DMS114 treated with DMSO at 0.1 percent for 48 hours (cell line): Measurements from ENCODE around the gene DMWD.

Source experiments
- DNase-seq: peaks from one replicate; lab custom pipeline; 2025; ENCODE audit not compliant: unreplicated experiment; lab: John Stamatoyannopoulos, UW

The DMWD gene

DNA sequence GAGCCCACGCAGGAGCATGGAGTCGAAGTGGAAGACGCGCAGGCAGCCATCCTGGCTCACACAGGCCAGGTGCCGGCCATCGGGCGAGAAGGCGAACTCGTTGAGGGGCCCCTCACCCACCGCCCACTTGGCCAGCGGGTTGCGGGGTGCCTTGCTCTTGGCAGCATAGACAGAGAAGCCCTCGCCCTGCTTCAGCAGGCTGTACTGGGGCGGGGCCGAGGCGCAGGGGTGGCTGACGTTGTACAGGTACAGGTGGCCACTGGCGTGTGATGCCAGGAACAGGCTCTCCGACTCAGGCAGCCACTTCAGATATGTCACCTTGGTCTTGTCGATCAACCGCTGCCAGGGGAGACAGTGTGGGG is 6.1 kb downstream of the DMWD start:
- no peak for DNase-seq

DNA sequence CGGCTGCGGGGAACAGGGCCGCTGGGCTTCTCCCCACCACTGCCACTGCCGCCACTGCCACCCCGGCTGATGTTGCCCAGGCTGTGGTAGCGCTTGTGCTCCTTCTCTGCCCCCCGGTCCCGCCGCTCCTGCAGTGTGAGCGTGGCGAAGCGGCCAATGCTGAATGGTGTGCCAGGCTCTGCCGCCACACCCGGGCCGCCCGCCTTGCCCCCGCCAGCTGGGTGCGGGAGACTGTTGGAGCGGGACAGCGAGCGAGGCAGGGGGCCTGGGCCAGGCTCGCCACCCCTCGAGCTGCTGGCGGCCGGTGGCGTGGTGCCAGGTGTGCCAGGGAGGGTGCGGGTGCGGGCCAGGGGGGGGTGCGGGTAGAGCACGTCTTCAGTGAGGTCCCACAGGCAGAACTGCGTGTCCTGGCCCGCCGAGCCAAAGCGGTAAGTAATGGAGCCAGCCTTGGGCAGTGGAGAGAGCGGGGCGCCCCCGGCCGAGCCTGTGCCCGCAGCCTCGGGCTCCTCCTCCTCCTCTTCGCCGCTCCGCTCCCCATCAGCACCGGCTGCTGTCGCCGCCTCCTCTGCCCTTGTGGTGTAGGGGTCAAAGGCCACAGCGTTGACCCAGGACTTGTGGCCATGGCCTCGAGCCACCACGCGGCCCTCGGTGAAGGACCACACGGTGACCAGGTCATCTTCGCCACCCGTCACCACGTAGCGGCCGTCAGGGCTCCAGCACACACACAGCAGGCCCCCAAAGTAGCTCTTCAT is 6.7 kb downstream of the DMWD start:
- no peak for DNase-seq

DNA sequence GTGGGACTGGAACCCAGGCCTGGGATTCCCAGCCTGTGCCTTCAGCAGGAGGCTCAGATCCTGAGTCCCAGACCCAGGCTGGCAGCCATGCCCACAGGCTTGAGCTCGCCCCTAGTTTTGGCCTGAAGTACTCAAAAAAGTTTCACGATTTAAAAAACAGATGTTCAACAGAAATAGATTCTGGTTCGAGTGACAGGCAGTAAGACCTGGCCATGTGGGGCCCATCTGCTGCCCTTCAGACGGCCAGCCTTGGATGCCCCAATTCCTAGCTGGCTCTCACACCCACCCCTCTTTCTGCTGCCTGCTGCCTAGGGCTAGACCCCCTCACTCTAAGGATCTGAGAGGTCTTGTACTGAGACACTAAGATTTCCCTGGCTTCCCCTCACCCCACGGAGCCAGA is 7.5 kb downstream of the DMWD start:
- DNase-seq = no peak

DNA sequence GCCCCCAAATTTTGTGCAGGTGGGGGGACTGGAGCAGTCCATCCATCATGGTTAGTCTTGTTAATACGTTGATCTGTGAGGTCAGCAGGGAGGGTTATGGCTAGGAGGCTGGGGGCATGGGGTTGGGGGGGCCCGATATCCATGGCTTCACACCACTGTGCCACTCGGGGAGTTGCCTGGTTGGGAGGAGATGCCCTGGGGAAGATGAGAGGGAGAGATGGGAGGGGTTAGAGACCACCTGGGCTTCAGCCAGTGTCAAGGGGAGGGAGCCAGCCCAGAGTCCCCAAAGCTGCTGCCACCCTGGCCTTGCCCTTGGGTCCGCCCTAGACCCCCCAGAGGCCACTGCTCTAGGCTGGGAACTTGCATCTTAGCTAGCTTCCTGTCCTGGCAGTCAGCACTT is 8.5 kb downstream of the DMWD start:
- no peak for DNase-seq

DNA sequence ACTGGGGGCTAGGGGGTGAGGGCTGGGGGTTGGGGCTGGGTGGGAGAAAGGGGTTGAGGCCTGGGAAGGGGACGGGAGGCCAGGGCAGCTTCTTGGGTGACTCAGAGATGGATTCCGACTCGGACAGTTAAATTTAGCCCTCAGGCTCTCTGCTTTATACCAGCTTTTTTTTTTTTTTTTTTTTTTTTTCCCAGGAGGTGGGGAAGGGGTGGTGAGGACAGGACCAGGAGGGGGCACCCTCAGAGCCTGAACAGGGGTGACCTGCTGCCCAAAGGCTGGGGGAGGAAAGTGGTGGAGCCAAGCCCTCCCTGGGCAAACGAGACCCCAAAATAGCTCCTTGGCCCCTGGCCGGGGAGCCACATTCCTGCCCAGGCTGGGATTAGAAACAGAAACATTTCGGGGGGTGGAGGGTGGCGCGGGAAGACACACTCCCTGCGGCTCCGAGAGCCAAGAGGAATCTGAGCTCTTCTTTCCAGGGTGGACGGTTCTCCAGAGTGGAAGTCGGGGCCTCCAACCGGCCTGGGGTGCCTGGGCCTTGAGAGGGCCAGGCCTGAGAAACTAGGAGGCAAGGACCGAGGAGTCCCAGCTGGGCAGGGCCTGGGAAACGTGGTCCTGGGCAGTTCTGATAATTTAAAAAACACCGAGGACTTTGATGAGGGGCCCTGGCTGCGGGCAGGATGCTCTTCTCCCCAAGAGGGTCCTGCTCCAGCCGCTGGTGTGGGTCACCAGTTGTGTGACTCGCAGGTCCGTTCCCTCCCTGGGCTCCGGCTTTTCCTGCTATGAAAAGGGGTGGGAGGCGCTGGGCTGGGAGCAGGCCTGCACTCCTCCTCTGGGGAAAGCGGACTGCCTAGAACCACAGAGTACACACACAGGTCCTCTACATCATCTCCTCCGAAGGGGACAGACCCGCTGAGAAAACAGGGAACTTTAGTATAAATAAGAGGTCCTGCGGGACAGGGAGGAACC is 9.5 kb downstream of the DMWD start:
- no peak for DNase-seq

DNA sequence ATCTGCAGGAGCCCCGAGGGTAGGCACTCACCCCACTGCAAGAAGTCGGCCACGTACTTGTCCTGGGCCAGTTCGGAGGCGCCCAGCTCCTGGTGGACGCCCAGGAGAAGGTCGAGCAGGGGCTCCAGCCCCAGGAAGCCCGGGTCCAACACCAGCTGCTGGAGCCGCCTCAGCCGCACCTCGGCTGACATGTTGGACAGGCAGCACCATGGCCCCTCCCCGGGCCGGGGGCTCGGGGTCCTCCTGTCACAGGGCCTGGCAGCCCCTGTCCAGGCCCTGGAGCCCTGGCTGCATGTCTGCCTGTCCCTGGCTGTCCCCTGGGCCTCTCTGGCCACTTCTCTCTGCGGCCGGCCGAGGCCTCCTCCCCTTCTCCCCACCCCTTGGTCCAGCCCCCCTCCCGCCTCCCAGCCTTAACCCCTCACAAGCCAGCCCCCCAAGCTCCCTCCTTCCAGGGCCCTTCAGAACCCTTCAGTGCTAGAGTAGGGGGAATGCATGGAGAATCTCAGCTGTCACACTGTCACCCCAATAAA is 10.4 kb downstream of the DMWD start, which contains the start of gene DMPK:
TSS of gene DMPK (minus strand) at position 329 of the 530 bp plus-strand sequence. CDS start at position 191, 138 bp downstream.
- DNase-seq = no peak

DNA sequence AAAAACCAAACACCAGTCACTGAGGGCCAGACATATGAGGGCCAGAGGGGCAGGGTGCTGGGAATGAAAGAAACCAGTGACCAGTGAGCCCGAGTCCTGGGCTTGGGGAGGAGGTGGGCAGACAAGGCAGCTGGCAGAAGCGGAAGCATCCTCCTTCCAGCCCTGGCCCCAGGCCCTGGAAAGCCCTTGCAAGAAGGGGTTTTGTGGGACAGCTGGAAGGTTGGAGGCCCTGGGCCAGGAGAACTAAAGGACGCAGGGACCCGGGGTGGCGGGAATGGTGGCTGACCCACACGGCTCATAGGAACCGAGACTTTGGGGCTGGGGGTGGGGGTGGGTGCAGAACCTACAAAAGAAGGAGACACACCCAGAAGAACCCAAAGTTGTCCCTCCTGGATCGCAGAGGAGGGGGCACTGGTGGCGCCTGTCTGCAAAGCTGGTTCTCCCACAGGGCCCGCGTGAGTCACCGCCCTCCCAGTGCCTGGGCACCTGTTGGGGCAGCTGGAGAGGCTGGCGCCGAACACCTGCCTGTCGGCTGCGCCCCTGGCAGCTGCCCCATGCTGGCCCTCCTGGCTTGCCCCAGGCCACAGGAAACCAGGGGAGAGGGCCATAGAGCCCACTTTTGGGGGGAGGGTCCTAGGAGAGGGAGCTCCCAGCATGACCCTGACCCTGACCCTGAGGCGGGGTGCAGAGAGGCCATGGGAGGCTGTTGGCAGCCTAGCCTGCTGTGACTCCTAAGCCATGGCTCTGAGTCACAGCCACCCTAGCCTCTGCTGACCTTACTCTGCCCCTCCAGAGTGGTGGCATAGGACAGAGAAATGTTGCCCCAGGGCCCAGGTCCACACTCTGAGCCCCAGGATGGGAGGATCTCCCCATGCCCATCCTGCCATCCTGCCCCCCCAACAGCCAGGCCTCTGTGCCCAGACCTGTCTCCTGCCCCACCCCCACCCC is 11.2 kb downstream of the DMWD start:
- DNase-seq = no peak

DNA sequence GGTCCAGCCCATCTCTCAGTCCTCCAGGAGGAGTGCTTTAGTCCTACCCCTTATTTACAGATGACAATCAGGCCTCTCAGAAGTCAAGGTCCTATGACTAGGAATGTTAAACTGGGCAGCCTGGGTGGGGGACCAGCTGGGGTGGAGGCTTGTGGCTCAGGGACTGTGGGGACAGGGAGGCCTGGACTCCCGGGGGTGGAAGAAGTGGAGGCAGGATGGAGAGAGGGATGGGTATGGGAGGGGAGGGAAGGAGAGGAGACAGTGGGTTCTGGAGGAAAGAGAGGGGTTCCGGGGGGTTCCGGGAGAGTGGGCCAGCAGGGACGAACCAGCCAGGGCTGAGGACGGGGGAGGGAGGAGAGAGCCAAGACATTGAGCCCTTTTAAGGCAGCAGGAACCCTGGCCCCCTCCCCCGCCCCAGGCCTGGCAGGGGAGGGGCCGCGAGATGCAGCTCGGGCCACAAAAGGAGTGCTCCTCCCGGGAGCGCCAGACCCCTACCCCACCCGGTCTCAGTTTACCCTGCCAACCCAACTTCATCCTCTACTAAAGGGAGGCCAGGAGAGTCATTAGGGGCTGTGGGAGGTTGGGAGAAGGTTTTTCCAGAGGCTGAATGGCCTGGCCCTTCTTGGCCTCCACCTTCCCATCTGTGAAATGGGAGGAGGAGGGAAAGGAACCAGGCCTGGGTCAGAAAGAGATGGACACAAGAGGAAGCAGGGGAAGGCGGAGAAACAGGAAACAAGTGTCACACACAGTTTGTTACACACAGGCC is 12.0 kb downstream of the DMWD start:
- no peak for DNase-seq

DNA sequence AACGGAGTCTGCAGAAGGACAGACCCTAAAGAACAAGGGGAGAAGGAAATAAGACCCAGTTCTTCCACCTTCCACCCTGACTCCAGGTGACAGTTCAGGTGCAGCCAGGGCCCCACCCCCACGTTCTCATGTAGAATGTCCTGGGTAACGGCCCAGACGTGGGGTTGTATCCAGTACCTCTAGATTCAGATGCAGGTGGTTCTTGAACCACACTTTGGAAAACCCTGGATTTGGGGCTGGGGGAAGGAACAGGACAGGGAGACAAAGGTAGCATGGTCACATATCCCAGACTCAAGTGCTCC is 12.5 kb downstream of the DMWD start:
- no peak for DNase-seq

DNA sequence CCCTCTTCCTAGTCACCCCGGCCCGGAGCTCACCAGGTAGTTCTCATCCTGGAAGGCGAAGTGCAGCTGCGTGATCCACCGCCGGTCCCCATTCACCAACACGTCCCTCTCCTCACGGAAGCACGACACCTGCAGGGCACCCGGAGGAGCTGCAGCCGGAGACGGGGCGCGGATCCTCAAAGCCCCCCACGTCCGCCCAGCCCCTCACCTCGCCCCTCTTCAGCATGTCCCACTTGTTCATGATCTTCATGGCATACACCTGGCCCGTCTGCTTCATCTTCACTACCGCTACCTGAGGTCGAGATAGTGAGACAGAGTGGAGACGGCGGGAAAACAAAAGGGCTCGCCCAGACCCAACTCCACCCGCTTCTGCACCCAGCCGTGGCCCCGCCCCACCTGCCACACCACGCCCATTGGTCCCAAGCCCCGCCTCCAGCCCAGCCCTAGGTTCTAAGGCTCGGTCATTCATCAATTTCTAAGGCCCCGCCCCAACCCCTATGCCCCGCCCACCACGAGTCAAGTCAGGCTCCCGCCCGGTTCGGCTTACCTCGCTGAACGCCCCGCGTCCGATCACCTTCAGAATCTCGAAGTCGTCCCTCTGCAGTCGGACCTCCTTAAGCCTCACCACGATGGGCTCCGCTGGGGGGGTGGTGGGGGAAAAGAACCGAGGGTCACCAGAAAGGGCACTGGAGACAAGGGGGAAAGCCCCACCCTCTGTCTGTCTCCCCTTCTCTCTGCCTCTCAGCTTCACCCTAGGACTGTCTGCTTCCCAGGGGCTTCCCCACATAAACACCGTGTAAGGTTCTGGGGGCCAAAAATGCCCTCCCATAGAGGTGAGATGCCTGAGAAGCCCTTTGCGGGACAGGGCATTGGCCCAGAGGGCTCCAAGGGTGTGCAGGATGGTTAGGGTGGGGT is 13.2 kb downstream of the DMWD start:
- no peak for DNase-seq

DNA sequence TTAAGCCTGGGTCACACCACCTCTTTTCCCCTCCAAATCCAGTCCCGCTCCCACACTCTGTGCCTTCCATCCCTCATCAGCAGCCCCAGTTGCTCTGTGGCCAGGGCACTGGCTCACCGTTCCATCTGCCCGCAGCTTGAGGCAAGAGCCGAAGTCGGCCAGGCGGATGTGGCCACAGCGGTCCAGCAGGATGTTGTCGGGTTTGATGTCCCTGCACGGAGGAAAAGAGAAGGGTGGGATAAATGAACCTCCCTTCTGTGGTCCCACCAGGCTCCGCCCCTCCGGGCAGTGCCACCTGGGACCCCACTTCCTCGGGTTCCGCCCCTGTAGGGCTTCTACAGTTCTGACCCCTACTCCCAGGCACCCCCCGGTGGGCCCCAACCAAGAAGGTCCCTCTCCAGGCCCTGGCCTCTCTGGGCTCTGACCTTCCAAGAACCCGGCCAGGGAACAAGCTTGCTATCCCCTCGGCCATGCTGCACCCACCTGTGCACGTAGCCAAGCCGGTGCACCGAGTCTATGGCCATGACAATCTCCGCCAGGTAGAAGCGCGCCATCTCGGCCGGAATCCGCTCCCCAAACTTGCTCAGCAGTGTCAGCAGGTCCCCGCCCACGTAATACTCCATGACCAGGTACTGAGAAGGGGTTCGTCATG is 14.5 kb downstream of the DMWD start:
- DNase-seq = no peak

DNA sequence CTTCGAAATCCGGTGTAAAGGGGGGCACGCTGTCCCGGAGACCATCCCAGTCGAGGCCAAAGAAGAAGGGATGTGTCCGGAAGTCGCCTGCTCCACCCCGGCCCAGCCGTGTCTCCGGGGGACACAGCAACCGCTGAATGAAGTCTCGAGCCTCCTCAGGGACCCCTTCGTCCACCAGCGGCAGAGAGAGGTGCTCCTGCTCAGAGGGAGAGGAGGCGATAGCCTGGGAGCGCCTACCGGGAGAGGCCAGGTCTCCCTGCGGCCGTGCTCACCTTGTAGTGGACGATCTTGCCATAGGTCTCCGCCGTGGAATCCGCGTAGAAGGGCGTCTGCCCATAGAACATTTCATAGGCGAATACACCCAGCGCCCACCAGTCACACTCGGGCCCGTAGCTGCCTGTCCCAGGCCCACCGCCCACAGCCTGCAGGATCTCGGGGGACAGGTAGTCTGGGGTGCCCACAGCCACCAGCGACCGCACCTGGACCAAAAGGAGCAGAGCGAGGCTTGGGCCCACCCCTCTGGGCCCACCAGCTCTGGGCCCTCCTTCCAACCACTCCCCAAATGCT is 15.2 kb downstream of the DMWD start:
- no peak for DNase-seq

DNA sequence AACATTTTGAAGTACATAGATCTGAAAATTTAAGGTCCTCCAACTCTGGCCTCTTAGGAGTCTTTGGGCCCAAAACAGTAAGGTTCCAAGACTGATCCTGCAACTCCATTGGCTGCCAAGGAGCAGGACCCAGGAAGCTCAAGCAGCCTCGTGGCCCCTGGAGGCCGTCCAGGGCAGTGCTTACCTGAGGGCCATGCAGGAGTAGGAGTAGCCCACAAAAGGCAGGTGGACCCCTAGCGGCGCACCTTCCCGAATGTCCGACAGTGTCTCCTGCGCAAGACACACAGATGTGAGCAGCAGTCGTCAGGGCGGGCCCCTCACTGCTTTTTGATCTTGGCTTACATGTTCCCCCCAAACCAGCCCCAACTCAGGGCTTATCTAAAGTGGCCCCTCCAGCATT is 17.9 kb downstream of the DMWD start:
- DNase-seq = no peak

DNA sequence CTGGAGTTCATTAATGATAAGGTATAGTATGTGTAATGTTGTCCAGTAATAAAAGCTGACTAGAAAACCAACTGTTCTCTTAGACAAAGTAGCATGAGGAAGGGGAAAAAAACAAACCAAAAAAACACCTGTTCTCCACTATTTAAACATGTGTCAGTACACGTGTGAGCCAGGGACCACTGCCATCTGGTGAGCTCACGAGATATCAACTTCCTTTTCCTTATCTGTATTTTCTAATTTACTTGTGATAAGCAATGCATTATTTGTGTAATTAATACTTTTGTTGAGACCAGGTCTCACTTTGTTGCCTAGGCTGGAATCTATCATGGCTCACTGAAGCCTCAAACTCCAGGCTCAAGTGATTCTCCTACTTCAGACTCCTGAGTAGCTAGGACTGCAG is 19.3 kb downstream of the DMWD start:
- no peak for DNase-seq

DNA sequence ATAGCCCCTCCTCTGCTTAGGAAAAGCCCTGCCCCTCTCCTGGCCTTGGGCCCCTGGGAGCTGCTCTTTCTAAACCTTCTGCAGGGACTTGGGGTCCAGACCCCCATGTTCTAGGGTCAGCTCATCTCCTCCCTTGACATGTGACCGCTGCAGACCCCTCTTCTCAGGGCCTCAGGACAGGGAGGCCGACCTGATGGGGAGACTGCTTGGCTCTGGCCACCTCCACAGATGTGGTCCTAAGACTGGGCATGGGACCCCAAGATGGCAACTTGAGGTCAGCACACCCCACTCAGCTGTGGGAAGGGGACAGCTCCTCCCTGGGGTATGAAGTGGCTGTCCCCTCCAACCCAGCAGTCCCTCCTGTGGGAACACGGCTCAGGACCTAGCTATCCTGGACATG is 19.7 kb downstream of the DMWD start:
- no peak for DNase-seq

DNA sequence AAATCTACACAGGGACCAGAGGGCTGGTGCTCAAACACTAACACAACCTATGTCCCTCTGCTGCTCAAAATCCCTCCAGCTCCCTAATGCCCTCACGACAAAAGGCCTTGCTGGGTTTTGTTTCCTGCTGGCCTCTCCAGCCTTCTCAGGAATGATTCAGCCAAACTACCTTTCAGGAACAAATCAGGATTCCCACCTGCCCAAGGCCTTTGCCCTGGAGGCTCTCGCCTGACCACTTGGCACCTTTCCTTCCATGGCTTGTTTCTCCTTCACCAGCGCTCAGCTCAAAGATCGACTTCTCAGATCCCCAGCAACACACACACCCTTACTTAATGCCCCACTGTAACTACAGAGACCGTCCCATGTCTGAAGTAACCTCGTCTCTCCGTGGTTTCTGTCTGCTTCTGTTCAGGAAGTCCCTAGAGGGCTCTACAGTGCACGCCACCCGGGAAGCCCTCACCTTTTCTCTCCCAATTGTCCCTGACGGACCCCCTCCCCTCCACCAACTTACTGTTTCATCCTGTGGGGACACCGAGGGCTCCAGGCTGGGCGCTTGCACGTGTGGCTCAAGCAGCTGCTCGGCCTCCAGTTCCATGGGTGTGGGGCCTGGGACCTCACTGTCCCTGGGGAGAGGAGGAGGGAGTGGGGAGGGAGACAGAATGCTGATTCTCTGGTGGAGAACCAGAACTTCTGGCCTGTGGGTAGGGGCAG is 20.4 kb downstream of the DMWD start:
- DNase-seq = no peak

DNA sequence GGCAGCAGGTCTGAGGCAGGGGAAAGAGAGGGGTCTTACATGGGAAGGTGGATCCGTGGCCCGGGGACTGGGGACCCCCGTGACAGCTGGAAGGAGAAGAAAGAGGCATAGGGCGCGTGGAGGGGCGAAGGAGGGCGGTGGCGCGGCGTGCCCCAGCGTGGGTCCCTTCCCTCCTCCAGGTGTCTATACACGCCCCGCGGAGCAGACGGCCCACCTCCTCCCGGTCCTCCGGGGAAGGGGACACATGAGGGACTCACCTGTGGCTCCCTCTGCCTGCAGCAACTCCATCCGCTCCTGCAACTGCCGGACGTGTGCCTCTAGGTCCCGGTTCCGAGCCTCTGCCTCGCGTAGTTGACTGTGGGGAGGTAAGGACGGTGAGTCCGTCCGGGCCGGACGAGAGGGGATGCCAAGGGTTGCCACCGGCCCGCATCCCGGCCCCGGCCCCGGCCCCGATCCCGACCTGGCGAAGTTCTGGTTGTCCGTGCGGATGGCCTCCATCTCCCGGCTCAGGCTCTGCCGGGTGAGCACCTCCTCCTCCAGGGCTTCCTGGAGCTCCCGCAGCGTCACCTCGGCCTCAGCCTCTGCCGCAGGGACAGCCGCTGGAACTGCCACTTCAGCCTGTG is 21.2 kb downstream of the DMWD start:
- no peak for DNase-seq
